UCSD-AML1 (cell line): ENCODE measurements around the gene HNRNPU.

ENCODE experiments used
- DNase-seq: peaks from one replicate; lab custom pipeline; 2025; ENCODE audit not compliant: unreplicated experiment; lab: John Stamatoyannopoulos, UW

The HNRNPU gene

DNA sequence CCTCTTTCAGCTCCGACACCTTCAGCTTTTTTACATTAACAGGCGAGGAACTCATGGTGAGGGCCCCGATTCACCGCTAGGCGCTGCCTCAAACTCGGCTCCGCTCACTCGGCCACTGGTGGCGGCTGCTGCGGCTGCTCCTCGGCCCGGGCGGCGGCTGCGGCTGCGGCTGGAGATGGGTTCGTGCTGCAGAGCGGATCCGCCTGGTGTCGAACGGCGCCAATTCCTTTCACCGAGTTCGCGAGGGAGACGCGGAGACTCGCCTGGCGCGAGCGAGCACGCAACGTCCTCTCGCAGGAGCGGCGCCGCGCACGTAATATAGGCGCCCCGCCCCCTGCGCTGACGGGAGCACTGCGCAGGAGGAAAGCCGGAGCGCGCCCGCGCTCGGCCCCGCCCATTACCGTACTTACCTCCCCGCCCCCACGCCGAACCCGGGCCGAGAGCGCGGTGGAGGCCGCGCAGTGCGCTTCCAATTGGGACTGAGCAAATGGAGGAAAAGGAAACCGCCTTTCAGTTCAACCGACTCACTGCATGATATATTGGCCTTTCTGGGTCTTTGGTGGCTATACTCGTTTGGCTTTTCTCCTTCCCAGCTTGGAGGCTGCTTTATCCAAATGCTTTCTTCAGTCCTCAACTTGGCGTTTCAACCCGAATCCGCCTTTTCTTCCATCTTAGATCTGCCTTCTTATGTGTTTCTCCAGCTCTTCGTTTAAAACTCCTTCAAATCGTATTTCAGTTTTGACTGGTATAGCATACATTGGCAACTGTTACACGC, at the start of gene HNRNPU:
Gene HNRNPU (minus strand): TSS at position 291 of the 775 bp plus-strand sequence. CDS start 236 bp downstream, at position 55.
- peak; percentile 98 for DNase-seq

DNA sequence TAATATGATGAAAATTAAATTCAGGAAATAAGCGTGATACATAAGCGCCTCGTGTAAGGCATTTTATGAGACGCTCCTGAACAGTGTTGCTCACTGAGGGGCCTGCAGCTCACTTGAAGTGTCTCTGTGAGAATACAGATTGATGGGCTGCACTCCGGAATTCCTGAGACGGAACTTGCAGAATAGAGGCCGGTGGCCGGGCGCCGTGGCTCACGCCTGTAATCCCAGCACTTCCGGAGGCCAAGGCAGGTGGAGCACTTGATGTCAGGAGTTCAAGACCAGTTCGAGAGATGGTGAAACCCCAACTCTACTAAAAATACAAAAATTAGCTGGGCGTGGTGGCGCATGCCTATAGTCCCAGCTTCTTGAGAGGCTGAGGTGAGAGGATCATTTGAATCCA, 49.5 kb upstream of the HNRNPU start:
- DNase-seq: no peak

DNA sequence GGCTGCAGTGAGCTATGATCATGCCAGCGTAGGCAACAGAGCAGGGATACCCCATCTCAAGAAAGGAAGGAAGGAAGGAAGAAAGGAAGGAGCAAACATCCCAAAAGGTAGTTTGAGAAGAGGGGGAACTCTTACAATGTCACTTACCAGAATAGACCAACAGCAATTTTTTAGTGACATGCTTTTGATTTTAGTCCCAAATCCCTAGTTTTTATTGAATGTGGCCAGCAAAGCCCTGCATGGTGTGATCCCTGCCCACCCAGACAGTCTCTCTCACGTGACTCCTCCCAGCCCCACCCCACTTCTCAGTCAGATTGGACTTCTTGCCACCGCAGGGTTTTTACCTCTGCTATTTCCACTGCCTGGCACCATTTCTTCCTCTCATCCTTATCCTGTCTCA, 39.8 kb upstream of the HNRNPU start:
- no peak for DNase-seq

DNA sequence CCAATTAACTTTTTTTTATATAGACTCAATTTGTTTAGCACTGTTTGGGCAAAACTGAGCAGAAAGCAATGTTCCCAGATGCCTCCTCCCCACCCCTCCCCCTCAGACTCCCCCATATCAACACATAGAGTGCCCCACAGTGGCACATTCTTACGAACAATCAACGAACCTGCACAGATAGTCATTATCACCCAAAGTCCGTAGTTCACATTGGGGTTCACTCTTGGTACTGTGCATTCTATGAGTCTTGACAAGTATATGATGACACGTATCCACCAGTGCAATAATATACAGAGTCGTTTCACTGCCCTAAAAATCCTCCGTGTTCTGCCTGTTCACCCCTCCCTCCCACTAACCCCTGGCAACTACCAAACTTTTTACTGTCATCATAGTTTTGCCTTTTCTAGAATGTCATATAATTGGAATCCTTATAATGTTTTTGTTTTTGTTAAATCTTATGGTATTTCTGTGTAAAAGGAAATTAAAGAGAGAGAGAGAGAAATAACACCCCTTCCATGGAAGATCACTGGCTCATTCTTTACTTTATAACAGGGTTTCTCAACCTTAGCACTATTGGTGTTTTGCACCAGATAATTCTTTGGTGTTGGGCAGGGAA, 37.2 kb upstream of the HNRNPU start:
- no peak for DNase-seq

DNA sequence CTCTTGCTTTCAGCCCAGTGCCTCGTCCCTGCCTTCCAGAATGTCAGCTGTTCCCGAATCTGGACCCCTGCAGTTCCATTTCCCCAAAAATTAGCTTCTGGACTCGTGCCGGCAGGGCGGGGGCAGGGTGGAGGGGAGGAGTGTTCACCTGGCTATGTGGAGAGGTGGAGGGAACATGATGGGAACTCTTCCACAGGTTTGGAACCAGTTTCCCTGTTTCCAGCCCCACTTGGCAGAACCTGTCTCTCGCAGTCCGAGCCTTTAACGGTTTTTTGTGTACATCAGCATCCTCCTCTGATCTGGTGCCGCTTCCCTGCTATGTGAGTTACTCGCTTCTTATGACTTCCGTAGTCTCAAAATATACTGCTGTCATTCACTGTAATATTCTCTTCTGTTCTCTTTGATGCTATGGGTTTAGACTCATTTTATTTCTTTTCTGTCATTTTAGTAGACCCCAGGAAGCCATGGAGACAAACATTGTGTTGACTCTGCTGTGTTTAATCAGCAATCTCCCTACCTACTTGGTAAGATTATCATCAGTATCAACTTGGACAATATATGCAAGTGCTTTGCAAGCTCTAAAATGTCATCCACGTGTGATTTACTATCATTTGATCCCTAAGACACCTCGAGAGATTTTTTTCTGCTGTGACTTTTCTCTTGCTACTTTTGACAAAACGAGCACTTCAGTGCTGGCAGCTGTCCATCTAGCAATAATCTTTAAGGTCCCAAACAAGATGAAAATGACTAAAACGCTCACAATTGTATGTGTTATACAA, 33.3 kb upstream of the HNRNPU start:
- no peak for DNase-seq

DNA sequence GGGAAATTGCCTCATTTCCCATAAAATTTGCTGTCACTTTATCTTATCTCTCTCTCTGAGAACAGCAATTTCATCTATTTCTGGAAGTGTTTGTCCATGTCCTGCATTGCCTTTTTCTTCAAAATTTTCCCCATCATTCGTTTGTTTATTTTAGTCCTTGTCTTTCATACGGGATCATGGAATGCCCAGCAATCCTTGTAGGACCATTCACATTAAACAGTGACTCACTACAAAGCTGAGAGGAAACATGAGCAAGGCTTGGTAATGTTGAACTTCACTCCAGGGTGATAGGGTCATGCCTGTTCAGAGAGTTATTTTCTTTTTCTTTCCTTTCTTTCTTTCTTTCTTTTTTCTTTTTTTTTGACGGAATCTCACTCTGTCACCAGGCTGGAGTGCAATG, 32.2 kb upstream of the HNRNPU start:
- DNase-seq: no peak

DNA sequence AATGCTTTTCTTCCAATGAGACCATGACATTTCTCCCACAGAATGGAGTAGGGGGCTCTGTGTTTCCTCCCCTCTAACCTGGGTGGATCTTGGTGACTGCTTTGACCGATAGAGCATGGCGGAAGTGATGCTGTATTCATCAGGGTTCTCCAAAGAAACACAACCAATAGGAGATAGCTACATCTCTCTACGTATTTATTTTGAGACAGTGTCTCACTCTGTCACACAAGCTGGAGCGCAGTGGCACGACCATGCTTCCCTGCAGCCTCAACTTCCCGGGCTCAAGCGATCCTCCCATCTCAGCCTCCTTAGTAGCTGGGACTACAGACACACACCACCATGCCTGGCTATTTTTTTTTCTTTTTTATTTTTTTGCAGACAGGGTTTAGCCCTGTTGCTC, 29.5 kb upstream of the HNRNPU start:
- no peak for DNase-seq

DNA sequence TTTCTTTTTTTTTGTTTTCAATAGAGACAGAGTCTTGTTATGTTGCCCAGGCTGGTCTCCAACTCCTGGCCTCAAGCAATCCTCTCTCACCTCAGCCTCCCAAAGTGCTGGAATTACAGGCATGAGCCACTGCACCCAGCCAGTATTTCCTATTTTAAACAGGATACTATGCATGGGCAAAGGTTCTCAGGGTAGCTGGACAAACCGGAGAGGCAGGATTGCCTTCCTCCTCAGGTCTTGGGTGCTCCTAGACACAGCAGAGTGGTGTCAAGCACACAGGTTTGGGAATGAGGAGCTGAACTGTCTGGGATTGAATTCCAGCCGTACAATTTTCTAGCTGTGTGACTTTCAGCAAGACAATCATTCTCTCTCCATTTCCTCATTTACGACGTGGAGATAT, 22.9 kb upstream of the HNRNPU start:
- no peak for DNase-seq

DNA sequence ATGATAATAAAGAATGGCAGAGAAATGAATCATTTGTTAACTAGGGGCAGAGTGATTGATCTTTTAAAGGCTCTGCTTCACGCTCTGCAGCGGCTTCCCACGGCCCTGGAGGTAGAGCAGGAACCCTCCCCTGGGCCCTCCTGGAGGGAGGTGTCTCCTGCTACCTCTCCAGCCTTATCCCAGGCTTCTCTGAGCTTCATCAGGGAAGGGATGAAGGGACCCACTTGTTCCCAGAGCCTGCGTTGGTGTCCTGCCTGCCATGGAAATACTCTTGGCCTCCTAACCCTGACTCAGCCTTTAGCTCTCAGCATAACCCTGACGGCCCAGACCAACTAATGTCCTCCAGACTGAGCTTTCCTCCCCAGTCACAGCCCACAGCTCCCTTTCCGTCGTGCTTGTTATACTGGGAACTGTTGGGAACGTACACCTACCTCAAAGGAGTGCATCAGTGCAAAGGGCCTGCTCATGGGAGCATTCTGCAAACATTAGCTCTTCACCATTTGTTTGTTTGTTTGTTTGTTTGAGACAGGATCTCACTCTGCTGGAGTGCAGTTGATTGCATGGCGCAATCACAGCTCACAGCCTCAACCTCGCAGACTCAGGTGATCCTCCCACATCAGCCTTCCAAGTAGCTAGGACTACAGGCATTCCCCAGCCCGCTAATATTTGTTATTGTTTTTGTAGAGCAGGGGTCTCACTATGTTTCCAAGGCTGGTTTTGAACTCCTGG, 17.4 kb upstream of the HNRNPU start:
- no peak for DNase-seq

DNA sequence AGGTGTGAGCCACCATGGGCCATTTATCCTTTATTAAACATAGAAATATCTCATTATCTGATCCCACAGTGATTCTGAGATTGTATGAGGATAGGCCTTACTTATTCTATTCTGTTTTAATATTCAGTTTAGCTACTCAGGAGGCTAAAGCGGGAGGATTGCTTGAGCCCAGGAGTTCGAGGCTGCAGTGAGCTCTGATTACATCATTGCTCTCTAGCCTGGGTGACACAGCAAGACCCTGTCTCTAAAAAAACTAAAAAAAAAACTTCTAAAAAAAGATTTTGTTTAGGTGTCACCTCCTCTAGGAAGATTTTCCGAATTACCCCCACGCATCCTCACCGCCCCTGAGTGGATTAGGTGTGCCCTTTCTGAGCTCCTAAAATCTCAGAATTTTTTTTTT, 14.3 kb upstream of the HNRNPU start:
- no peak for DNase-seq

DNA sequence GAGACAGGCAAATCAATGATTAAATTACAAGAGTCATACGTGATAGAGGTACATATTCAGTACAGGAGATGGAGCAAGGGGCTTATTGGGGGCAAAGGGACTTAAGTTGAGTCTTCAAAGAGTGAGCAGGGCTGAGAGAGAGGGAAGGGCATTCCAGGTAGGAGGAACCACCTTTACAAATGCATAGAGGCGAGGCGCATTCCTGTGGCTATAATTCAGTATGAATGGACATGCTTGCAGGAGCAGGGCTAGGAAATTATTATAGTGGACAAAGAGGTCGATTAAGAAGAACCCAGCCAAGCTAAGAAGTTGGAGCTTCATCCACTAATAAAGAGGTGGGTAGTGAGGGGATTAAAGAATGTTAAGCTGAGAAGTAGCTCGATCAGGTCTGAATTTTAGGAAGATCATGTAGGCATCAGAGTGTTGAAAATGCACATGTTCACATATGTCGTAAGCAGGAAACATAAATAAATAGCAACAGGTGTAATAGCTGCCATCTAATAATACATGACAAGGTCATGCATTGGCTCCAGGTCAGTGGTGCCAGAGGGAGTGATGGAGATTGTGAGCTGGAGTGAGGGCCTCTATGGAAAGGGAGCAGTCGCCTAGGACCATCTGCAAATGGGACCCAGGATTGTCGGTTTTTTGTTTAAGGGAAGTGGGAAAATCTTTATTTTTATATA, 12.0 kb upstream of the HNRNPU start:
- no peak for DNase-seq

DNA sequence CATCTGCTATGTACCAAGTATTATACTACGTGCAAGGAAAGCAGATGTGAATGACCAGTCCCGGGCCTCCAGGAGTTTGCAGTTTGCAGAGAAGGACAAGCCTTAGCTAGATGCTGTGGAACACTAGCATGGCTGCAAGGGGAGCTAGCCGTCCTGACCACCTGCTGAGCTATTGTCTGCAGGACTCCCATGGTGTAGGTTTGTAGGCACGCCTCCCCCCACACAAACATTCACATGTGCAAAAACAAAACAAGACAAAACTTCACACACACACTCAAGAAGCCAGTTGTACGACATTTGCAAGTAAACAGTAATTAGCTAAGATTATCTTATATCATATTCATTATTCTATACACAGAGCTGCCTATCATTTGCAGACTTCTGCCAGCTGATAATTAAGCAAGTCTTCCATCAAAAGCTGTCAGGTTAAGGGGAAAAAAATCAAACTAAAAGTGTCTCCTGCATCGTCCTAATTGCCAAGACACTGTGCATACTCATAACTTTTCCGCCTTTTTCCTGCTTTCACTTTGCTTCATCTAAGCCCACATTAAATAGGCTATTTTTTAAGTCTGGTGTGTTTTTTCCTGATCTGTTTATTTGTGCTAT, 10.7 kb upstream of the HNRNPU start:
- no peak for DNase-seq

DNA sequence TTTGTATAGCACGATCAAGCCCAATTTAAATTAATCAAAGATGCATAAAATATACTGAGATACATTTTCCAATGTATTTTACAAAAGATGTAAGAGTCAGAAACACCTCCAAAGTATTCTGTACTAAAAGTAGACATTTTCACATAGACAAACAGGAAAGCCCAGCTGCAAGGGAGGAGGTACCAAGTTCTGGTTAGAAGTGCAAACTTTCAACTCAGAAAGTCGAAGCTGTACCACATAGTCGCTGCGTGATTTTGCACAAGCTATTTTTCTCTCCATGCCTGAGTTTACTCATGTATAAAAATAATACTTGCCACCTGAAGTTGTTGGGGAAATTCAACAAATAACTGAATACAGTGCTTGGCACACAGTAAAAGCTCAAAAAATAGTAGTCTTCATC, 5.6 kb upstream of the HNRNPU start:
- no peak for DNase-seq

DNA sequence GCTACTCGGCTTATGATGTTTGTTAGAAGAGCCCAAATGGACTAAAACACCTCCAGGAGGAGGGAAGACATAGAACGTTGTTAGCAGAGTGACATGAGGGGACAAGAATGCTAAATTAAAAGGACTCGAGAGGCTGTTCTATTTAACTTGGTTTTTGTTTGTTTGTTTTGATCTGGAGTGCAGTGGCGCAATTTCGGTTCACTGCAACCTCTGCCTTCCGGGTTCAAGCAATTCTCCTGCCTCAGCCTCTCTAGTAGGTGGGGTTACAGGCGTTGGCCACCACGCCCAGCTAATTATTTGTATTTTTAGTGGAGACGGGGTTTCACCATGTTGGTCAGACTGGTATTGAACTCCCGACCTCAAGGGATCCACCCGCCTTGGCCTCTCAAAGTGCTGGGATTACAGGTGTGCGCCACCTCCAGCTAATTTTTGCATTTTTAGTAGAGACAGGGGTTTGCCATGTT, 5.1 kb upstream of the HNRNPU start:
- no peak for DNase-seq

DNA sequence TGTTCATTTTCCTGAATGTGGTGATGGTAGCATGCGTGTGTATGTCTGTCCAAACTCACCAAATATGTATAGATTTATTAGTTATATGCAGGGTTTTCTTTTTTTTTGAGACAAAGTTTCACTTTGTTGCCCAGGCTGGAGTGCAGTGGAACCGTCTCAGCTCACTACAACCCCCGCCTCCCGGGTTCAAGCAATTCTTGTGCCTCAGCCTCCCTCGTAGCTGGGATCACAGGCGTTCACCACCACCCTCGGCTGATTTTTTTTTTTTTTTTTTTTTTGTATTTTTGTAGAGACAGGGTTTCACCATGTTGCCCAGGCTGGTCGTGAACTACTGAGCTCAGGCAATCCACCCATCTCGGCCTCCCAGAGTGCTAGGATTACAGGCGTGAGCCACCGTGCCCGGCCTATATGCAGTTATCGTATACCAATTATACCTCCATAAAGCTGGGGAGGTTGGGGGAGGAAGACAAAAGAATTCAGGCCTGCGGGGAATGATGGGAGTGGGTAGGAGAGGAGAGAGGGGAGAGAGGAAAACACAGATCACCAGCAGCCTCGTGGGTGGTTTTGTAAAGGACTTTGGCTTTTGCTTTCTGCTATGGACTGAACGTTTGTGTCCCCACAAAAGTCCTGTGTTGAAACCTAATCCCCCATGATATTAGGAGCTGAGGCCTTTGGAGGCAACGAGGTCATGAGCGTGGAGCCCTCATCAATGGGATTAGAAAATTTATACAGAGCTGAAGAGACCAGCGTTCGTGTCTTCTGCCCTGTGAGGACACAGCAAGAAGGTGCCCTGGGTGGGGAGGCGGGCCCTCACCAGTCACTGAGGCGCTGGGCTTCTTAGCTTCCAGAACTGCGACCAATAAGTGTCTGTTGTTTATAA, 4.4 kb upstream of the HNRNPU start:
- DNase-seq: no peak

DNA sequence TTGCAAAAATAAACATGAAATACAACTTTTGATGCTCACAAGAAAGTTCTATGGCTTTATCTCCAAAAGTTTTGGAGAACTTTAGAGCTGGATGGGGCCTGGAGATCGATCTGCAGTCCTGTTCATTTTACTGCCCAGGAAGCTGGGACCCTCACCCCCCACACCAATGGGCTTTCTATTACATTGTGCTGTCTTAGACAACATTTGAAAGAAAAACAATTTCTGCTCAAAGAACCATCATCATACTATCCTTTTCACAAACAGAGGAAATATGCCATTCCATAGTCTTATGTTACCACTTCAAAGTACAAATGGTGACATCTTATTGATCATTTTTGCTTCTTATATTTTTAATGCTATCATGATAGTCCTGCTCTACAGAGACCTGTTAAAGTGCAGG, 2.0 kb upstream of the HNRNPU start:
- DNase-seq: no peak

DNA sequence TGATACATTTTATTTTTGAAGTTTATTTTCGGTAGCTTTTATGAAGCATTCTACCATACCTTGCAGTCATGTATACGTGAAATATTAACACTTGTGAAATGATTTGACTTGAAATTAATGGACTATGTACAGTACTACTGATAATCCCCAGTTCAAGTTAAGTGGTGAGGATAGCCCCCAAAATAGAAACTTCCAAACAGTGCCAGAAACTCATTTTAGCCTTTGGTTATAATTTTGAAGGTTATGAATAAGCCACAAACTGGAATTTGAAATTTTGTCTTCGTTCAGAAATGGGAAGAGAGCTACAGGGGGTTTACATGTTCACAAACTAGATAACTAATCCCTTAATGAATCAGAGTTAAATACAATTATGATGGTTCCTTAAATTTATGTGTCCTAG, 1.5 kb upstream of the HNRNPU start:
- no peak for DNase-seq

DNA sequence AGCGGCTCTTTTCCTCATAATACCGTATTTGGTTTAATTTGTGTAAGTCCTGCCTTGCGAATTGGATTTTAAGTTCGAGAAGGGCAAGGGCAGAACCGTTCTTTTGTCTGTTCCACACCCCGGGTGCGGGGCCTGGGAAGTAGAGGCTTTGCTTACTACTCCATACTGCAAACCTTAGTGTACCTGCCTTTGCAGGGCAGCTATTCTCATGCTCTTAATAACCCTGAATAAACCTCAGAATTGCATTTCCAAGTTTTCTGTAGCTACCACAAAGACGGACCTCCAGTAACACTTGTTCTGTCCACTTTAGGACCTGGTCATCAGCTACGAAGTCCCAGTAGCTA, 657 bp upstream of the HNRNPU start:
- DNase-seq: peak; percentile 39

DNA sequence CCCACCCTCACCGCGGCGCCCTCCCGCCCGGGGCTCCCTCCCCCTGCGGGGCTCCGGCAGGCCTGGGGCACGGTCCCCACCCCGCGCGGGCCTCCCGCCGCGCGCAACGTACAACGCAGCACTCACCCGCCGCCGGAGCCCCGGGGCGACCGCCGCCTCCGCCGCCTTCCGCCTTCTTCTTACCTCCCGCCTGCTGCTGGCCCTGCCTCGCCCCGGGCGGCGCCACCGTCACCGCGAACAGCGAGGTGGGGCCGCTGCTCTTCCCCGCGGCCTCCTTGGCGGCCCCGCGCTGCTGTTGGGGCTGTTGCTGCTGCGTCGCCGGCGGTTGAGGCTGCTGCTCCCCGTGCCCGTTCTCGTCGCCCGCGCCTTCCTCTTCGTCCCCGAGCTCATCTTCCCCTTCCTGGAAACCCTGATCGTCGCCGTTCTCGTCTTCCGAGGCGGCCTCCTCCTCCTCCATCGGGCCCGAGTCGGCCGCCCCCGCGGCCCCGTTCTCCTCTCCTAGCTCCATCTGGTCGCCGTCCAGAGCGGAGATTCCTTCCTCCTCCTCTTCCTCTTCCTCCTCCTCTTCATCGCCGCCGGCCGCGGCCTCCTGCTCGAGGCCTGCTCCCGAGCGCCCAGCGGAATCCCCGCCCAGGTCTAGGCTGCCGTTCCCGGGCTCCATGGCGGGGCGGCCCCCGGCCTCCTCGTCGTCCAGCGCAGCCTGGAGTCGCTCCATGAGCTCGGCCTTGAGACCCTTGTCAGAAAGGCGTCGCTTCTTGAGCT, 671 bp downstream of the HNRNPU start:
- DNase-seq: no peak
